GM12878 (cell line): ENCODE measurements around the gene MRPL21. TPM values are rescaled to one million over a fixed set of nuclear protein-coding genes. Genes with fewer than 3 reads are reported as not detected.

Experiments
- ATAC-seq: fragments of 200-7000 bp; cut with Tn5 transposase; 3 replicates; pipeline ENCODE4 v1.9.1; 2020; ENCODE audit warnings: mild to moderate bottlenecking, moderate library complexity
- BruUV-seq: library from RNA; stranded (reverse); fragments of 400-500 nt; replicated peaks from 2 replicates; lab custom pipeline; 2021; lab: Mats Ljungman, UMichigan
- CTCF ChIA-PET: fragments of 300-600 bp; sonication (Branson Sonifier 250); formaldehyde crosslinking; extraction: SDS; loops from one replicate; lab custom pipeline; 2021; ENCODE audit warnings: inconsistent platforms; lab: Yijun Ruan, JAX
- POLR2A ChIA-PET: fragments of 350-600 bp; formaldehyde crosslinking; extraction: SDS; loops from one replicate; lab custom pipeline; 2021; ENCODE audit warnings: inconsistent platforms; lab: Charles Lee
- RAD21 ChIA-PET: fragments of 300-600 bp; sonication (Branson Sonifier 250); formaldehyde crosslinking; loops from one replicate; lab custom pipeline; 2023; ENCODE audit warnings: antibody characterized with exemption; ENCODE audit not compliant: unreplicated experiment; lab: Charles Lee
- SMC1A ChIA-PET: fragments of 300-600 bp; sonication (Branson Sonifier 250); formaldehyde crosslinking; loops from one replicate; lab custom pipeline; 2023; ENCODE audit not compliant: unreplicated experiment, uncharacterized antibody; lab: Charles Lee
- DNase-seq: peaks from one replicate; pipeline ENCODE4 v3.0.0-alpha.2; 2011; ENCODE audit warnings: low read depth, low spot score
- FAIRE-seq: peaks from 3 replicates; lab custom pipeline; 2011; peaks lifted over from hg19 to GRCh38; lab: Jason Lieb, UNC
- H2AFZ ChIP-seq: 2 replicates; pipeline ENCODE4 v1.6.0; 2011; ENCODE audit warnings: low read depth, low read length, control low read depth; ENCODE audit not compliant: control insufficient read depth
- H3K27ac ChIP-seq: 2 replicates; pipeline ENCODE4 v1.5.1; 2011; ENCODE audit warnings: control low read depth; ENCODE audit not compliant: control insufficient read depth, insufficient read depth
- H3K27me3 ChIP-seq, 2 experiments: replicated peaks in 1 of 2; 2 replicates each; pipeline versions ENCODE4 v1.6.0 to v1.6.1; 2011; ENCODE audit warnings: low read length in 1 of 2; ENCODE audit not compliant: control insufficient read depth in 2 of 2, insufficient read depth in 2 of 2
- H3K36me3 ChIP-seq, 2 experiments: 2 replicates each; pipeline ENCODE4 v1.5.1; 2011; ENCODE audit warnings: low read length in 1 of 2; ENCODE audit not compliant: control insufficient read depth in 2 of 2, insufficient read depth in 2 of 2
- H3K4me1 ChIP-seq: 2 replicates; pipeline ENCODE4 v1.6.1; 2011; ENCODE audit warnings: mild to moderate bottlenecking, low read length, moderate library complexity, mixed read lengths; ENCODE audit not compliant: control insufficient read depth, insufficient read depth
- H3K4me2 ChIP-seq: 2 replicates; pipeline ENCODE4 v1.6.0; 2011; ENCODE audit warnings: control low read depth; ENCODE audit not compliant: control insufficient read depth, insufficient read depth
- H3K4me3 ChIP-seq: fragments of 200-600 bp; sonication (generic); 2 replicates; pipeline ENCODE4 v1.5.1; 2016
- H3K79me2 ChIP-seq: 2 replicates; pipeline ENCODE4 v1.6.0; 2011; ENCODE audit warnings: low read length; ENCODE audit not compliant: control insufficient read depth, insufficient read depth
- H3K9ac ChIP-seq: 2 replicates; pipeline ENCODE4 v1.8.0; 2011; ENCODE audit warnings: low read length, control low read depth, mixed read lengths; ENCODE audit not compliant: control insufficient read depth, insufficient read depth
- H3K9me3 ChIP-seq: replicated peaks from 3 replicates; pipeline ENCODE4 v1.5.1; 2011; ENCODE audit warnings: mild to moderate bottlenecking, low read length; ENCODE audit not compliant: control insufficient read depth, insufficient read depth
- H4K20me1 ChIP-seq: 2 replicates; pipeline ENCODE4 v1.6.0; 2011; ENCODE audit not compliant: control insufficient read depth, insufficient read depth
- CBFB ChIP-seq: IDR thresholded peaks from 2 replicates; pipeline ENCODE4 v1.6.1; 2016; ENCODE audit warnings: antibody characterized with exemption, low read depth
- DPF2 ChIP-seq: fragments of 450-650 bp; IDR thresholded peaks from 2 replicates; pipeline ENCODE4 v1.6.1; 2017; ENCODE audit warnings: mild to moderate bottlenecking
- EGR1 ChIP-seq, 2 experiments: IDR thresholded peaks; 1 replicate in 1 of 2; 2 replicates in 1 of 2; pipeline ENCODE4 v1.6.1; 2011 to 2012; ENCODE audit warnings: low read depth in 2 of 2, low read length in 2 of 2, borderline replicate concordance in 1 of 2, mild to moderate bottlenecking in 1 of 2, moderate library complexity in 1 of 2
- ETV6 ChIP-seq, 2 experiments: fragments of 450-650 bp in 1 of 2; IDR thresholded peaks in 1 of 2; conservative IDR thresholded peaks in 1 of 2; 2 replicates each; pipeline ENCODE4 v1.6.1; 2014; ENCODE audit warnings: antibody characterized with exemption in 1 of 2, borderline replicate concordance in 1 of 2, low read depth in 1 of 2, mild to moderate bottlenecking in 1 of 2, moderate library complexity in 1 of 2
- RUNX3 ChIP-seq: IDR thresholded peaks from 2 replicates; pipeline ENCODE4 v1.6.1; 2012; ENCODE audit warnings: low read length, inconsistent platforms
- YY1 ChIP-seq: IDR thresholded peaks from 2 replicates; pipeline ENCODE4 v1.6.1; 2011; ENCODE audit warnings: low read depth, mild to moderate bottlenecking, low read length
- WGBS: methylation state at CpG from one replicate; pipeline ENCODE4 v1.1.6; 2016; ENCODE audit warnings: low lambda C conversion rate; ENCODE audit not compliant: insufficient replicate concordance, insufficient coverage; ENCODE audit errors: missing lambda C conversion rate; 5-methylcytosine and 5-hydroxymethylcytosine counted together
- in situ Hi-C: fragments of 300-500 bp; cut with MboI; formaldehyde crosslinking; loops from 9 replicates; pipeline ENCODE4 v1.14.3; 2018; ENCODE audit warnings: mixed read lengths
- intact Hi-C: fragments of 100-400 bp; cut with micrococcal nuclease; formaldehyde crosslinking; loops from one replicate; pipeline ENCODE4 v1.14.2; 2022; ENCODE audit not compliant: unreplicated experiment
- polyA plus RNA-seq, 11 experiments: library from polyadenylated mRNA; depleted of rRNA in 4 of 11; unstranded in 6 of 11; stranded (reverse) in 5 of 11; fragments of >200 nt; fragmentation: Nextera tagmentation in 4 of 11; fragmentation: Illumina TruSeq in 1 of 11; extraction: Ambion mirVana in 4 of 11; extraction: Trizol in 1 of 11; gene quantifications; 1 replicate in 1 of 11; 2 replicates in 10 of 11; pipeline versions ENCODE4 v1.2.1 to v1.2.3, GENCODE V29; 2011 to 2016; ENCODE audit warnings: inconsistent platforms in 2 of 11, missing spikeins in 2 of 11, low read depth in 1 of 11
- total RNA-seq, 4 experiments: library from RNA; depleted of rRNA in 3 of 4; stranded (reverse); fragments of >200 nt in 3 of 4; fragmentation: Illumina TruSeq in 1 of 4; extraction: Trizol in 1 of 4; gene quantifications; 2 replicates each; pipeline versions ENCODE4 v1.2.1 to v1.2.3, GENCODE V29; 2013 to 2021

The MRPL21 gene
- total and polyA plus RNA-seq, 10 of the 15 experiments (the other 5 are each of a cell fraction or from before 2014, with no cell fraction given) = 86.6 to 283 (median 130) TPM

GRCh38 chr11:68843052-68843561, 60.5 kb downstream of the MRPL21 start:
- RAD21 ChIA-PET = interaction anchor here (0.8 to 1.9 kb wide), 4 partner anchors 94 to 247 kb away, joined by 3 to 4 read pairs (median 4); no protein-coding TSS in a partner anchor
- CTCF ChIA-PET = interaction anchor here (0.6 to 2.1 kb wide), 7 partner anchors 27 to 456 kb away, joined by 3 to 13 read pairs (median 3); no protein-coding TSS in a partner anchor
- TF ChIP-seq ETV6 (conservative IDR thresholded peaks at IDR 0.05 in 1 of 2, IDR thresholded peaks at IDR 0.05 in 1 of 2; ENCODE audit: borderline replicate concordance in 1 of 2, low read depth in 1 of 2) (no peak), CBFB (peak; percentile 48; the same call in 1 of the 2 replicates), DPF2 (no peak), EGR1 (IDR thresholded peaks at IDR 0.05; ENCODE audit: borderline replicate concordance in 1 of 2, low read depth in 2 of 2, low read length in 2 of 2) (0 out of 3 replicates have a peak, but pooled peaks of 1 of the 2 experiments have one; percentile 8), YY1 (0 out of 2 replicates have a peak, but pooled peaks have one; percentile 28), RUNX3 (peak; percentile 66)
- SMC1A ChIA-PET = interaction anchor here (1.1 kb wide), 1 partner anchor 259 kb away, joined by 3 read pairs; no protein-coding TSS in a partner anchor
- ATAC-seq (peak; percentile 1; the same call in 1 of the 3 replicates), DNase-seq (no peak), FAIRE-seq (no peak)
- Histone ChIP-seq H3K27ac (peak overlapping the region; percentile 36; the same call in 1 of the 2 replicates), H2AFZ (peak overlapping the region; percentile 89), H3K27me3 (no peaks in the 10 kb centered on the region), H3K4me2 (peak overlapping the region; percentile 85), H3K9me3 (no peaks in the 10 kb centered on the region), H3K36me3 (no peaks in the 10 kb centered on the region), H4K20me1 (no peaks in the 10 kb centered on the region), H3K4me1 (peaks cover 31% of the 10 kb centered on the region), H3K9ac (peak overlapping the region; percentile 56), H3K4me3 (peak overlapping the region; percentile 85), H3K79me2 (peaks cover 4% of the 10 kb centered on the region)
- 1% methylated on average over 23 of the region's 23 CpGs for WGBS
- intact Hi-C loops = loop anchor here (5.0 to 10.0 kb wide), 4 partner anchors 208 to 454 kb away; no protein-coding TSS in a partner anchor
- POLR2A ChIA-PET = interaction anchor here (0.6 to 1.1 kb wide), 4 partner anchors 11 to 574 kb away, joined by 3 to 4 read pairs (median 4); partner anchors contain the start of gene TPCN2
- BruUV-seq = no TSS peak
- in situ Hi-C loops = no loop called here
